DOHH2 (cell line): ENCODE data around the gene CDC37.
"Not testable (repeated sequence)": the region's sequence is repeated elsewhere in the genome, so short reads cannot be mapped to it uniquely, and the experiment has no call there.

Source experiments
- H3F3A ChIP-seq: fragments of 200-600 bp; sonication (generic), shearing (Covaris generic); 2 replicates; pipeline ENCODE4 v1.6.0; 2016; ENCODE audit warnings: antibody characterized with exemption, mild to moderate bottlenecking; ENCODE audit not compliant: control insufficient read depth, insufficient read depth
- H3K27ac ChIP-seq: fragments of 200-600 bp; sonication (generic); 2 replicates; pipeline ENCODE4 v1.5.1; 2014; ENCODE audit warnings: low read depth, mild to moderate bottlenecking, low read length, moderate library complexity
- H3K27me3 ChIP-seq: fragments of 200-600 bp; sonication (generic); 2 replicates; pipeline ENCODE4 v1.6.1; 2014; ENCODE audit warnings: mild to moderate bottlenecking, low read length, mixed read lengths; ENCODE audit not compliant: control insufficient read depth
- H3K36me3 ChIP-seq: fragments of 200-600 bp; sonication (generic); 2 replicates; pipeline ENCODE4 v1.6.1; 2014; ENCODE audit warnings: mild to moderate bottlenecking, low read length, moderate library complexity, mixed read lengths; ENCODE audit not compliant: control insufficient read depth
- H3K4me1 ChIP-seq: fragments of 200-600 bp; sonication (generic); 2 replicates; pipeline ENCODE4 v1.6.1; 2014; ENCODE audit warnings: mild to moderate bottlenecking, low read length, mixed read lengths; ENCODE audit not compliant: control insufficient read depth
- H3K4me2 ChIP-seq: fragments of 200-600 bp; sonication (generic); 2 replicates; pipeline ENCODE4 v1.6.0; 2014; ENCODE audit warnings: mild to moderate bottlenecking, low read length, moderate library complexity
- H3K4me3 ChIP-seq: fragments of 200-600 bp; sonication (generic); 2 replicates; pipeline ENCODE4 v1.5.1; 2014; ENCODE audit warnings: mild to moderate bottlenecking, low read length, mixed read lengths
- H3K79me2 ChIP-seq: fragments of 200-600 bp; sonication (generic); 2 replicates; pipeline ENCODE4 v1.6.1; 2014; ENCODE audit warnings: mild to moderate bottlenecking, low read length, mixed read lengths; ENCODE audit not compliant: control insufficient read depth
- H3K9me2 ChIP-seq: fragments of 200-600 bp; sonication (generic); replicated peaks from 2 replicates; pipeline ENCODE4 v1.6.1; 2014; ENCODE audit warnings: mild to moderate bottlenecking, low read length, mixed read lengths; ENCODE audit not compliant: control insufficient read depth
- H3K9me3 ChIP-seq: fragments of 200-600 bp; sonication (generic); 2 replicates; pipeline ENCODE4 v1.6.1; 2014; ENCODE audit warnings: antibody characterized with exemption, low read length, mixed read lengths; ENCODE audit not compliant: control insufficient read depth, insufficient read depth
- H4K20me1 ChIP-seq: fragments of 200-600 bp; sonication (generic); 2 replicates; pipeline ENCODE4 v1.6.0; 2014; ENCODE audit warnings: low read depth, mild to moderate bottlenecking, antibody characterized with exemption, low read length, moderate library complexity; ENCODE audit not compliant: control insufficient read depth, insufficient read depth
- EZH2phosphoT487 ChIP-seq: fragments of 200-600 bp; sonication (generic); IDR thresholded peaks from 2 replicates; pipeline ENCODE4 v1.6.1; 2017; ENCODE audit warnings: borderline replicate concordance, mild to moderate bottlenecking, antibody characterized with exemption, low read length, moderate library complexity, mixed read lengths
- TF ChIP-seq, protein P1 (sequence below): fragments of 200-600 bp; sonication (generic); IDR thresholded peaks from one replicate; pipeline ENCODE4 v1.5.1; 2014; ENCODE audit warnings: antibody characterized with exemption, mild to moderate bottlenecking, low read depth, low read length; ENCODE audit not compliant: poor library complexity, severe bottlenecking

CDC37 gene

DNA sequence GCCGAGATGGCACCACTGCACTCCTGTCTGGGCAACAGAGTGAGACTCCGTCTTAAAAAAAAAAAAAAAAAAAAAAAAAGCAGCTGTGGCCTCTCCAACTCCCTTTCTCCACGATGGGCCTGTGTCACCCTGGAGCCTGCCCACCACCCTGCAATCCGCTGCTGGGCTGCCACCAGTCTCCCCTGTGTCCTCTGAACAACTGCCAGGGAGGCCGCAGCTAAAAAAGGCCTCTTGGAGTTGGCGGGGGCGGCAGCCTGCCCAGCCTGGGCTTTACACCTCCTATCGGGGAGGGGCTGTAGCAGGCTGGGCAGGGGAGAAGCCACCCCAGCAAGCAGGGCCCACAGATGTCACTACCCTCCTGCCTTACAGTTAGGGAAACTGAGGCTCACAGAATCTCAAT lies 3.5 kb downstream of the CDC37 start:
- Histone ChIP-seq H3K36me3 (peaks cover 65% of the 10 kb centered on the region), H3K9me2 (no peaks in the 10 kb centered on the region), H4K20me1 (peaks cover 5% of the 10 kb centered on the region; the same call in 1 of the 2 replicates), H3K27ac (no peak overlapping the region; the same call in 1 of the 2 replicates), H3K4me3 (no peak overlapping the region), H3K27me3 (no peaks in the 10 kb centered on the region), H3K9me3 (no peaks in the 10 kb centered on the region), H3K4me2 (peak overlapping the region; percentile 95; the same call in 1 of the 2 replicates), H3K79me2 (peaks cover 78% of the 10 kb centered on the region), H3F3A (no peaks in the 10 kb centered on the region), H3K4me1 (peaks cover 50% of the 10 kb centered on the region)
- no peak for TF ChIP-seq EZH2phosphoT487
- TF ChIP-seq, protein P1, sequence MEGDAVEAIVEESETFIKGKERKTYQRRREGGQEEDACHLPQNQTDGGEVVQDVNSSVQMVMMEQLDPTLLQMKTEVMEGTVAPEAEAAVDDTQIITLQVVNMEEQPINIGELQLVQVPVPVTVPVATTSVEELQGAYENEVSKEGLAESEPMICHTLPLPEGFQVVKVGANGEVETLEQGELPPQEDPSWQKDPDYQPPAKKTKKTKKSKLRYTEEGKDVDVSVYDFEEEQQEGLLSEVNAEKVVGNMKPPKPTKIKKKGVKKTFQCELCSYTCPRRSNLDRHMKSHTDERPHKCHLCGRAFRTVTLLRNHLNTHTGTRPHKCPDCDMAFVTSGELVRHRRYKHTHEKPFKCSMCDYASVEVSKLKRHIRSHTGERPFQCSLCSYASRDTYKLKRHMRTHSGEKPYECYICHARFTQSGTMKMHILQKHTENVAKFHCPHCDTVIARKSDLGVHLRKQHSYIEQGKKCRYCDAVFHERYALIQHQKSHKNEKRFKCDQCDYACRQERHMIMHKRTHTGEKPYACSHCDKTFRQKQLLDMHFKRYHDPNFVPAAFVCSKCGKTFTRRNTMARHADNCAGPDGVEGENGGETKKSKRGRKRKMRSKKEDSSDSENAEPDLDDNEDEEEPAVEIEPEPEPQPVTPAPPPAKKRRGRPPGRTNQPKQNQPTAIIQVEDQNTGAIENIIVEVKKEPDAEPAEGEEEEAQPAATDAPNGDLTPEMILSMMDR: no peak

DNA sequence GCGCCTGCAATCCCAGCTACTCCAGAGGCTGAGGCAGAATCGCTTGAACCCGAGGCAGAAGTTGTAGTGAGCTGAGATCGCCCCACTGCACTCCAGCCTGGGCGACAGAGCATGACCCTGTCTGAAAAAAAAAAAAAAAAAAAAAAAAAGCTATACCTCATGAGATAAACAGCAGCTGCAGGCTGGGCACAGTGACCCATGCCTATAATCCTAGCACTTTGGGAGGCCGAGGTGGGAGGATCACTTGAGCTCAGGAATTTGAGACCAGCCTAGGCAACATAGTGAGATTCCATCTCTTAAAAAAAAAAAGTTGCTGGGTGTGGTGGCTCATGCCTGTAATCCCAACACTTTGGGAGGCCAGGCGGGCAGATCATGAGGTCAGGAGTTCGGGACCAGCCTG lies 4.0 kb downstream of the CDC37 start:
- Histone ChIP-seq H3K79me2 (peaks cover 78% of the 10 kb centered on the region), H3K36me3 (peaks cover 69% of the 10 kb centered on the region), H3K4me1 (peaks cover 45% of the 10 kb centered on the region)
- not testable (repeated sequence) for H4K20me1 ChIP-seq, H3K4me2 ChIP-seq, H3K9me3 ChIP-seq, H3K4me3 ChIP-seq, H3K27me3 ChIP-seq, H3K27ac ChIP-seq, H3F3A ChIP-seq, H3K9me2 ChIP-seq

DNA sequence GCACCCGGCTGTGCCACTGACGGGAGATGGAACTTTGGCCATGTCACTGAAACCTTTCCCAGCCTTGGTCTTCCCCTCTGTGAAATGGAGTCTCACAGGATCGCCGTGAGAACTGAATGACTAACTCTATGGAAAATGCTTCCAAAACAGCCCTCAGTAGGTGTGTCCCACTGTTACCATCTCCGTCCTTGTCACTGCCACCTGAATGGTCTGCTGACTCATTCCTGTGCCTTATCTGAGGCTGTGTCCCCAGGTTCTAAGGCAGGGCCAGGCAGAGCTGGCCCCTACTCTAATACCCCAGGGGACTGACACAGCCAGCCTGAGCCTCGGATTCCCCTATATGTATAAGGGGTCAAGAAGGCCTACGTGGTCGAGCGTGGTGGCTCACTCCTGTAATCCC lies 4.5 kb downstream of the CDC37 start:
- Histone ChIP-seq H3K9me2 (no peaks in the 10 kb centered on the region), H3K27ac (no peak overlapping the region), H3K9me3 (no peaks in the 10 kb centered on the region), H3K4me3 (no peak overlapping the region), H4K20me1 (peaks cover 5% of the 10 kb centered on the region; the same call in 1 of the 2 replicates), H3K79me2 (peaks cover 76% of the 10 kb centered on the region), H3K4me1 (peaks cover 40% of the 10 kb centered on the region), H3K36me3 (peaks cover 69% of the 10 kb centered on the region), H3F3A (no peaks in the 10 kb centered on the region), H3K27me3 (no peaks in the 10 kb centered on the region), H3K4me2 (no peak overlapping the region)
- TF ChIP-seq, protein P1: no peak
- TF ChIP-seq EZH2phosphoT487: no peak

DNA sequence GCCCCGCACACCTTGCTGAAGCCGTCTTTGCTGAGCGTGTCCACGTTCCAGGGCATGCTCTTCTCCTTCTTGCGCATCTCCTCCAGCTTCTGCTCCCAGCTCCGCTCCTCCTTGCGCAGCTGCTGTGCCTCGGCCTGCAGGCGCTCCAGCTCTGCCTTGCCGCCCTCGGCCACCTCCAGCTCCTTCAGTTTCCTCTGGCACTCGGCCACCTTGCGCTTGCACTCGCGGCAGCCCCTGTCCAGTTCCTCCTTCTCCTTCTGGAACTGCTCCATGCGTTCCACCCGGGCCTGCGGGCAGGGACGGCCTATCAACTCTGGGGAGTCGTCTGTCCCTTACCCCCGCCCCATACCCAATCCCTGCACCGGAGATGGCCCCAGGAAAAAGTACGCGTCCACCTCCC lies 7.4 kb downstream of the CDC37 start:
- H4K20me1 ChIP-seq: peaks cover 5% of the 10 kb centered on the region; the same call in 1 of the 2 replicates
- H3K27ac ChIP-seq: no peak overlapping the region
- TF ChIP-seq EZH2phosphoT487: no peak
- TF ChIP-seq, protein P1: no peak
- H3F3A ChIP-seq: peaks cover 9% of the 10 kb centered on the region
- H3K27me3 ChIP-seq: no peaks in the 10 kb centered on the region
- H3K9me3 ChIP-seq: no peaks in the 10 kb centered on the region
- H3K9me2 ChIP-seq: no peaks in the 10 kb centered on the region
- H3K79me2 ChIP-seq: peaks cover 47% of the 10 kb centered on the region
- H3K36me3 ChIP-seq: peaks cover 73% of the 10 kb centered on the region
- H3K4me1 ChIP-seq: peaks cover 22% of the 10 kb centered on the region
- H3K4me3 ChIP-seq: no peak overlapping the region
- no peak overlapping the region for H3K4me2 ChIP-seq
